ENCODE data around the gene IPO11. TPM values are rescaled to one million over a fixed set of nuclear protein-coding genes. Genes with fewer than 3 reads are reported as not detected.
"Not testable (repeated sequence)": the region's sequence is repeated elsewhere in the genome, so short reads cannot be mapped to it uniquely, and the experiment has no call there.

IPO11 gene
- total RNA-seq, 5 donors from 2014 or later (not counting 1 experiment from before 2014, with no cell fraction given) = 17.4 to 25.7 (median 24.7) TPM

DNA sequence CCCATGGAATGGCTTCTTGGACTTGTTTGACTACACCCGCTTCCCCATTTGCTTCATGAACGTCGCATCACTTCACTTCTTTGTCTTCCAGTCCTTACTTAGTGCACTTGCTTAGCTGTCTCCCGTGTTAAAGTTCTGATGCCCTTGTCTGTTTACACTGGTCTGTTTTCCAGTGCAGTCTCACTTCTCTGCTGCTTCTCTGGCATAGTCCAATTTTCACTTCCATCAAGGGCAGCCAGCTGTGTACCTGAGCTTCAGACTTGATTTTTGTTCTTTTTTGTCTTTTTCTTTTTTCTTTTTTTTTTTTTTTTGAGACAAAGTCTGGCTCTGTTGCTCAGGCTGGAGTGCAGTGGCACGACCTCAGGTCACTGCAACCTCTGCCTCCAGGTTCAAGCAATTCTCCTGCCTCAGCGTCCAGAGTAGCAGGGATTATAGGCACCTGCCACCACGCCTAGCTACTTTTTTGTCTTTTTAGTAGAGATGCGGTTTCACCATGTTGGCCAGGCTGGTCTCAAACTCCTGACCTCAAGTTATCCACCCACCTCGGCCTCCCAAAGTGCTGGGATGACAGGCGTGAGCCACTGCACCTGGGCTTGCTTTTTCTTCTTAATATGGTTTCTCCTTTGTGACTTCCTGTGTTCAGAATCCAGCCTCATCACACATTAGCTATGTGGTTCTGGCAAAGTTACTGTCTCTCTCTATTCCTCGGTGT lies 241.5 kb downstream of the IPO11 start:
- H3K27ac ChIP-seq (ENCODE audit: low read length) = no peak overlapping the region
- no peaks in the 10 kb centered on the region for H3K4me1 ChIP-seq (ENCODE audit: control insufficient read depth in 1 of 2, extremely low read depth in 1 of 2, insufficient read depth in 2 of 2, low read length in 2 of 2)
- Mint-ChIP-seq H3K9me3 (peaks cover 2 to 6% (median 6%) of the 10 kb centered on the region in 3 donors), H3K27me3 (no peaks in the 10 kb centered on the region), H3K27ac (no peak overlapping the region), H3K36me3 (peaks cover 8% of the 10 kb centered on the region), H3K4me1 (peaks cover 0 to 3% (median 1%) of the 10 kb centered on the region in 3 donors), H3K4me3 (no peak overlapping the region)
- ATAC-seq (replicated peaks in 1 of 4) = no peak
- H3K4me3 ChIP-seq (ENCODE audit: control insufficient read depth in 1 of 2, extremely low read depth in 1 of 2, low read length in 1 of 2) = no peak overlapping the region
- 78% methylated on average over 7 of the region's 11 CpGs for WGBS (ENCODE audit: insufficient coverage)
- no peaks in the 10 kb centered on the region for H3K36me3 ChIP-seq (ENCODE audit: control insufficient read depth in 2 of 2, extremely low read depth in 1 of 2, insufficient read depth in 1 of 2, low read length in 1 of 2)
- DNase-seq = no peak
- H3K9me3 ChIP-seq = no peaks in the 10 kb centered on the region
- peaks cover 0 to 8% of the 10 kb centered on the region in 2 experiments for H3K27me3 ChIP-seq (replicated peaks in 1 of 2; ENCODE audit: control insufficient read depth in 2 of 2, extremely low read depth in 1 of 2, insufficient read depth in 2 of 2, low read length in 1 of 2)
- ChIA-PET POLR2A (no interaction called here), CTCF (no interaction called here)

DNA sequence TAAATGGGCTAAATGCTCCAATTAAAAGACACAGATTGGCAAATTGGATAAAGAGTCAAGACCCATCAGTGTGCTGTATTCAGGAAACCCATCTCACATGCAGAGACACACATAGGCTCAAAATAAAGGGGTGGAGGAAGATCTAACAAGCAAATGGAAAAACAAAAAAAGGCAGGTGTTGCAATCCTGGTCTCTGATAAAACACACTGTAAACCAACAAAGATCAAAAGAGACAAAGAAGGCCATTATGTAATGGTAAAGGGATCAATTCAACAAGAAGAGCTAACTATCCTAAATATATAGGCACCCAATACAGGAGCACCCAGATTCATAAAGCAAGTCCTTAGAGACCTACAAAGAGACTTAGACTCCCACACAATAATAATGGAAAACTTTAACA lies 245.2 kb downstream of the IPO11 start:
- H3K27me3 ChIP-seq (replicated peaks in 1 of 2; ENCODE audit: control insufficient read depth in 2 of 2, extremely low read depth in 1 of 2, insufficient read depth in 2 of 2, low read length in 1 of 2); H3K27ac ChIP-seq (ENCODE audit: low read length); H3K4me3 ChIP-seq (ENCODE audit: control insufficient read depth in 1 of 2, extremely low read depth in 1 of 2, low read length in 1 of 2); CTCF ChIA-PET; H3K36me3 Mint-ChIP-seq; H3K27me3 Mint-ChIP-seq; H3K9me3 ChIP-seq; H3K4me1 Mint-ChIP-seq; DNase-seq; H3K36me3 ChIP-seq (ENCODE audit: control insufficient read depth in 2 of 2, extremely low read depth in 1 of 2, insufficient read depth in 1 of 2, low read length in 1 of 2); POLR2A ChIA-PET; H3K27ac Mint-ChIP-seq; H3K4me1 ChIP-seq (ENCODE audit: control insufficient read depth in 1 of 2, extremely low read depth in 1 of 2, insufficient read depth in 2 of 2, low read length in 2 of 2); ATAC-seq (replicated peaks in 1 of 4); H3K4me3 Mint-ChIP-seq: not testable (repeated sequence)
- H3K9me3 Mint-ChIP-seq = peaks cover 2 to 12% (median 9%) of the 10 kb centered on the region in 3 donors

DNA sequence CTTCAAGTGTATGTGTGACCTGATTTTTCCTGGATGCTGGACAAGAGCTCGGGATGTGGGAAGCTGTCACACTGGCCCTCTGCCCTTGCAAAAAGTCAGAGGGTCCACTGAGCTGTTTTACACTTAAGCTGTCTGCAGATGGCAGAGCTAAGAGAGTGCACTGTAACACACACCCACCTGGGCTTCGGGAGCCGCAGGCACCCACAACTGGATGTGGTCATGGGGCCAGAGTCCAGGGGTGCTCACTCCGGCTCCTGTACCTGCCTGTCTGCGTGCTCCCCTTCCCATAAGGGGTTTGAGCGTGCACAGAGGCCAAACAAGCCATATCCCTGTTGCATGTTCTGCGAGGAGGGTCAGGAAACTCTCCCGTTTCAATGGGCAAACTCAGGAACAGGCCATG lies 248.6 kb downstream of the IPO11 start:
- peaks cover 2 to 12% (median 4%) of the 10 kb centered on the region in 3 donors for H3K9me3 Mint-ChIP-seq
- no peaks in the 10 kb centered on the region for H3K27me3 Mint-ChIP-seq
- H3K36me3 ChIP-seq (ENCODE audit: control insufficient read depth in 2 of 2, extremely low read depth in 1 of 2, insufficient read depth in 1 of 2, low read length in 1 of 2) = no peaks in the 10 kb centered on the region
- CTCF ChIA-PET = no interaction called here
- H3K27me3 ChIP-seq (replicated peaks in 1 of 2; ENCODE audit: control insufficient read depth in 2 of 2, extremely low read depth in 1 of 2, insufficient read depth in 2 of 2, low read length in 1 of 2) = no peaks in the 10 kb centered on the region
- H3K27ac Mint-ChIP-seq = no peak overlapping the region
- H3K4me3 Mint-ChIP-seq = no peak overlapping the region
- no peak for ATAC-seq (replicated peaks in 1 of 4)
- H3K27ac ChIP-seq (ENCODE audit: low read length) = no peak overlapping the region
- H3K36me3 Mint-ChIP-seq = no peaks in the 10 kb centered on the region
- POLR2A ChIA-PET = no interaction called here
- no peak overlapping the region for H3K4me3 ChIP-seq (ENCODE audit: control insufficient read depth in 1 of 2, extremely low read depth in 1 of 2, low read length in 1 of 2)
- no peak for DNase-seq
- no peaks in the 10 kb centered on the region for H3K4me1 ChIP-seq (ENCODE audit: control insufficient read depth in 1 of 2, extremely low read depth in 1 of 2, insufficient read depth in 2 of 2, low read length in 2 of 2)
- WGBS (ENCODE audit: insufficient coverage) = 90% methylated on average over 8 of the region's 8 CpGs
- no peaks in the 10 kb centered on the region for H3K4me1 Mint-ChIP-seq
- no peaks in the 10 kb centered on the region for H3K9me3 ChIP-seq

DNA sequence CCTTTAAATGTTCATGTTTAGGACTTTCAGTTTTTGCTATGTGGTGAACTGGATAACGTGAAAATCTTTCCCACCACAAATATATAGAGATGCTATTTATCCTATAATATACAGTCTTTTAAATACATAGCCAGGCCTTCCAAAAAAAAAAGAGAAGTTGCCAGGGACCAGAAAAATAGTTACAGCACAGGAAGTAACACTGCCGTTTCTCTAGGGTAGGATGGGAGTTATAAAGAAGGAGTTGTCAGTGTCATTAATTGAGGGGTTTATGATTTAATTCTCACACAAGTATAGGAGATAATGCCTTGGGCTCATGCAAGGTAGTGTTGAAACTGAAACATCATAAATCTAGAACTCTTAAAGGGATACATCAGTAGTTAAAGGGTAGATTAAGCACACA lies 250.0 kb downstream of the IPO11 start:
- Mint-ChIP-seq H3K36me3 (no peaks in the 10 kb centered on the region), H3K4me3 (no peak overlapping the region), H3K4me1 (no peaks in the 10 kb centered on the region), H3K27ac (no peak overlapping the region), H3K9me3 (peaks cover 2 to 12% (median 4%) of the 10 kb centered on the region in 3 donors), H3K27me3 (no peaks in the 10 kb centered on the region)
- Histone ChIP-seq H3K4me3 (ENCODE audit: control insufficient read depth in 1 of 2, extremely low read depth in 1 of 2, low read length in 1 of 2) (no peak overlapping the region), H3K4me1 (ENCODE audit: control insufficient read depth in 1 of 2, extremely low read depth in 1 of 2, insufficient read depth in 2 of 2, low read length in 2 of 2) (no peaks in the 10 kb centered on the region), H3K27me3 (replicated peaks in 1 of 2; ENCODE audit: control insufficient read depth in 2 of 2, extremely low read depth in 1 of 2, insufficient read depth in 2 of 2, low read length in 1 of 2) (no peaks in the 10 kb centered on the region), H3K36me3 (ENCODE audit: control insufficient read depth in 2 of 2, extremely low read depth in 1 of 2, insufficient read depth in 1 of 2, low read length in 1 of 2) (no peaks in the 10 kb centered on the region), H3K27ac (ENCODE audit: low read length) (no peak overlapping the region), H3K9me3 (no peaks in the 10 kb centered on the region)
- POLR2A ChIA-PET = no interaction called here
- no peak for DNase-seq
- ATAC-seq (replicated peaks in 1 of 4) = no peak
- WGBS (ENCODE audit: insufficient coverage) = no CpG with 5 or more reads among the region's 2 CpGs
- CTCF ChIA-PET = no interaction called here

DNA sequence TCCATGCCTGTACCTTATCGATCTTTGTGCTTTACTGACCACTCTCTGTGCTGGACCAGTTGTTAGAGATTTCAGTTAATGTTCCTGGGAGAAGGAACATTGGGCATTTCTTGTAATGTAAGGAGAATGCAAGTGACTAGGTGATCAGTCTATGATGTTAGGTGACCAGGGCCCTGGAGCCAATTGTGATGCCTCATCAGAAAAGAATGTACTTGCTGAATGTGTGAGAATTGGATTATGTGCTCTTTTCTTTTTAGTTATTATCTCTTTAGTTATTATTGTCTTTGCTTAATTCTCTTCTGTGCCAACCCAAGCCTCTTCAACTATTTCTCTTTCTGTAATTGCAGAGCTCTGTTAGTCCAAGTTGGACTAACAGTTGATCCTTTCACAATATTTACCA lies 258.9 kb downstream of the IPO11 start:
- POLR2A ChIA-PET = interaction anchor here in 1 of 2 donors (0.9 kb wide), 1 partner anchor 13 kb away, joined by 3 read pairs; no protein-coding TSS in a partner anchor
- DNase-seq (no peak), ATAC-seq (replicated peaks in 1 of 4) (no peak)
- no peaks in the 10 kb centered on the region for H3K36me3 Mint-ChIP-seq
- H3K4me3 ChIP-seq (ENCODE audit: control insufficient read depth in 1 of 2, extremely low read depth in 1 of 2, low read length in 1 of 2) = no peak overlapping the region
- H3K27me3 Mint-ChIP-seq = no peaks in the 10 kb centered on the region
- no peaks in the 10 kb centered on the region for H3K4me1 Mint-ChIP-seq
- no peaks in the 10 kb centered on the region for H3K36me3 ChIP-seq (ENCODE audit: control insufficient read depth in 2 of 2, extremely low read depth in 1 of 2, insufficient read depth in 1 of 2, low read length in 1 of 2)
- WGBS (ENCODE audit: insufficient coverage) = 71% methylated on average over 1 of the region's 1 CpG
- H3K27ac ChIP-seq (ENCODE audit: low read length) = no peak overlapping the region
- no peaks in the 10 kb centered on the region for H3K4me1 ChIP-seq (ENCODE audit: control insufficient read depth in 1 of 2, extremely low read depth in 1 of 2, insufficient read depth in 2 of 2, low read length in 2 of 2)
- H3K27me3 ChIP-seq (replicated peaks in 1 of 2; ENCODE audit: control insufficient read depth in 2 of 2, extremely low read depth in 1 of 2, insufficient read depth in 2 of 2, low read length in 1 of 2) = no peaks in the 10 kb centered on the region
- H3K27ac Mint-ChIP-seq = no peak overlapping the region
- H3K4me3 Mint-ChIP-seq = no peak overlapping the region
- no peaks in the 10 kb centered on the region for H3K9me3 ChIP-seq
- peaks cover under 1 to 6% (median 5%) of the 10 kb centered on the region in 3 donors for H3K9me3 Mint-ChIP-seq
- CTCF ChIA-PET = no interaction called here

DNA sequence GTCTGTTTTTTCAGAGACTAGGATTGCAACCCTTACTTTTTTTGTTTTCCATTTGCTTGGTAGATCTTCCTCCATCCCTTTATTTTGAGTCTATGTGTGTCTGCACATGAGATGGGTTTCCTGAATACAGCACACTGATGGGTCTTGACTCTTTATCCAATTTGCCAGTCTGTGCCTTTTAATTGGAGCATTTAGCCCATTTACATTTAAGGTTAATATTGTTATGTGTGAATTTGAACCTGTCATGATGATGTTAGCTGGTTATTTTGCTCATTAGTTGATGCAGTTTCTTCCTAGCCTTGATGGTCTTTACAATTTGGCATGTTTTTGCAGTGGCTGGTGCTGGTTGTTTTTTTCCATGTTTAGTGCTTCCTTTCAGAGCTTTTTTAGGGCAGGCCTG lies 264.0 kb downstream of the IPO11 start:
- H3K27ac ChIP-seq (ENCODE audit: low read length); H3K36me3 ChIP-seq (ENCODE audit: control insufficient read depth in 2 of 2, extremely low read depth in 1 of 2, insufficient read depth in 1 of 2, low read length in 1 of 2); H3K4me3 Mint-ChIP-seq; DNase-seq; H3K27ac Mint-ChIP-seq; H3K4me1 ChIP-seq (ENCODE audit: control insufficient read depth in 1 of 2, extremely low read depth in 1 of 2, insufficient read depth in 2 of 2, low read length in 2 of 2); H3K36me3 Mint-ChIP-seq; H3K4me3 ChIP-seq (ENCODE audit: control insufficient read depth in 1 of 2, extremely low read depth in 1 of 2, low read length in 1 of 2); H3K4me1 Mint-ChIP-seq; H3K27me3 ChIP-seq (replicated peaks in 1 of 2; ENCODE audit: control insufficient read depth in 2 of 2, extremely low read depth in 1 of 2, insufficient read depth in 2 of 2, low read length in 1 of 2); POLR2A ChIA-PET; H3K9me3 ChIP-seq; ATAC-seq (replicated peaks in 1 of 4); H3K27me3 Mint-ChIP-seq; CTCF ChIA-PET: not testable (repeated sequence)
- H3K9me3 Mint-ChIP-seq = peaks cover 6 to 15% (median 10%) of the 10 kb centered on the region in 3 donors

Measured in T-cell (primary cell).